22Rv1 (cell line): ENCODE results near the gene CHD6.
A peak's percentile ranks its signal among the peaks of the same experiment; 100 is the strongest.

Experiments used
- H3K27ac ChIP-seq: fragments of 450-650 bp; 2 replicates; pipeline ENCODE4 v1.5.1; 2017
- CTCF ChIP-seq: fragments of 450-650 bp; IDR thresholded peaks from 2 replicates; pipeline ENCODE4 v1.5.1; 2017; ENCODE audit warnings: mild to moderate bottlenecking
- ZFX ChIP-seq: fragments of 450-650 bp; IDR thresholded peaks from 2 replicates; pipeline ENCODE4 v1.6.1; 2017; ENCODE audit warnings: antibody characterized with exemption, borderline replicate concordance

The CHD6 gene

GRCh38 chr20:41467690-41468089 is 150.5 kb downstream of the CHD6 start:
- no peak overlapping the region for H3K27ac ChIP-seq
- TF ChIP-seq CTCF: no peak
- no peak for TF ChIP-seq ZFX

GRCh38 chr20:41467220-41467619 is 151.0 kb downstream of the CHD6 start:
- H3K27ac ChIP-seq: no peak overlapping the region
- no peak for TF ChIP-seq ZFX
- 0 out of 2 replicates have a peak, but pooled peaks have one; percentile 10 for TF ChIP-seq CTCF

GRCh38 chr20:41463567-41463966 is 154.6 kb downstream of the CHD6 start:
- no peak overlapping the region for H3K27ac ChIP-seq
- TF ChIP-seq ZFX: no peak
- TF ChIP-seq CTCF: no peak

- no peak for TF ChIP-seq CTCF
- no peak for TF ChIP-seq ZFX
- no peak overlapping the region for H3K27ac ChIP-seq
Measured at GRCh38 chr20:41462372-41463161, 155.6 kb downstream of the CHD6 start.

- no peak overlapping the region for H3K27ac ChIP-seq
Measured at GRCh38 chr20:41458761-41459160, 159.4 kb downstream of the CHD6 start.

GRCh38 chr20:41457173-41457857 is 160.9 kb downstream of the CHD6 start:
- TF ChIP-seq ZFX: no peak
- no peak overlapping the region for H3K27ac ChIP-seq

More at GRCh38 chr20:41458761-41459160, 159.4 kb downstream of the CHD6 start:
- TF ChIP-seq ZFX (no peak), CTCF (no peak)

GRCh38 chr20:41456351-41456750 is 161.8 kb downstream of the CHD6 start:
- H3K27ac ChIP-seq: no peak overlapping the region
- TF ChIP-seq ZFX (no peak), CTCF (no peak)
